ENCODE results near the gene ELAVL3. TPM values are rescaled to one million over a fixed set of nuclear protein-coding genes. Genes with fewer than 3 reads are reported as not detected.

The ELAVL3 gene
- total RNA-seq, 2 experiments from 2014 or later: 0.66 TPM; not detected in 1

- H3K36me3 Mint-ChIP-seq (ENCODE audit: low read depth): peaks cover 56% of the 10 kb centered on the region
- Histone ChIP-seq H3K9me3 (ENCODE audit: control insufficient read depth in 1 of 2, insufficient read depth in 1 of 2, low read length in 2 of 2) (no peaks in the 10 kb centered on the region), H3K27ac (ENCODE audit: low read depth in 1 of 2, low read length in 2 of 2) (no peak overlapping the region), H3K27me3 (ENCODE audit: control insufficient read depth in 1 of 2, insufficient read depth in 2 of 2, low read length in 2 of 2) (no peaks in the 10 kb centered on the region), H3K4me1 (ENCODE audit: insufficient read depth, low read length) (peaks cover 26% of the 10 kb centered on the region), H3K36me3 (ENCODE audit: insufficient read depth, low read length) (peaks cover 47% of the 10 kb centered on the region), H3K4me3 (ENCODE audit: low read length) (no peak overlapping the region)
- intact Hi-C loops (cut with DNase I, micrococcal nuclease): loop anchor here (5.0 to 10.0 kb wide), 3 partner anchors 44 to 147 kb away; partner anchors contain the start of gene ELAVL3 (in 2 of the 2)
- ChIA-PET POLR2A (no interaction called here), CTCF (interaction anchor here (3.7 kb wide), 1 partner anchor 57 kb away, joined by 38 read pairs; no protein-coding TSS in a partner anchor)
- H3K27ac Mint-ChIP-seq: no peak overlapping the region
- no peak for TF ChIP-seq CTCF (IDR thresholded peaks at IDR 0.05)
- H3K9me3 Mint-ChIP-seq: no peaks in the 10 kb centered on the region
- H3K4me3 Mint-ChIP-seq: peak overlapping the region; percentile 80
- DNase-seq (no peak), ATAC-seq (ENCODE audit: poor library complexity) (no peak)
- no peaks in the 10 kb centered on the region for H3K27me3 Mint-ChIP-seq
- peaks cover 21% of the 10 kb centered on the region for H3K4me1 Mint-ChIP-seq (ENCODE audit: low read depth)
Measured at GRCh38 chr19:11437955-11438354, 42.9 kb downstream of the ELAVL3 start.

GRCh38 chr19:11435833-11436313 lies 45.0 kb downstream of the ELAVL3 start:
- Mint-ChIP-seq H3K36me3 (ENCODE audit: low read depth) (peaks cover 38% of the 10 kb centered on the region), H3K4me3 (peak overlapping the region; percentile 96), H3K9me3 (no peaks in the 10 kb centered on the region), H3K27ac (peak overlapping the region; percentile 84), H3K27me3 (no peaks in the 10 kb centered on the region), H3K4me1 (ENCODE audit: low read depth) (peaks cover 21% of the 10 kb centered on the region)
- H3K4me3 ChIP-seq (ENCODE audit: low read length): peak overlapping the region; percentile 90
- H3K9me3 ChIP-seq (ENCODE audit: control insufficient read depth in 1 of 2, insufficient read depth in 1 of 2, low read length in 2 of 2): no peaks in the 10 kb centered on the region
- H3K27ac ChIP-seq (ENCODE audit: low read depth in 1 of 2, low read length in 2 of 2): peak overlapping the region; percentile 39 to 50
- POLR2A ChIA-PET: interaction anchor here (0.6 to 1.7 kb wide), 12 partner anchors 14 to 552 kb away, joined by 3 to 40 read pairs (median 4); partner anchors contain the start of genes CCDC159, ECSIT, ELOF1 and SWSAP1
- DNase-seq (peak in 1 of 14 experiments; percentile 49), ATAC-seq (ENCODE audit: poor library complexity) (no peak)
- no peak for TF ChIP-seq CTCF (IDR thresholded peaks at IDR 0.05)
- H3K27me3 ChIP-seq (ENCODE audit: control insufficient read depth in 1 of 2, insufficient read depth in 2 of 2, low read length in 2 of 2): no peaks in the 10 kb centered on the region
- CTCF ChIA-PET: interaction anchor here (0.7 to 3.7 kb wide), 12 partner anchors 9 to 142 kb away, joined by 3 to 38 read pairs (median 6); partner anchors contain the start of genes CCDC159, ELOF1, SWSAP1 and TMEM205
- peaks cover 27% of the 10 kb centered on the region for H3K36me3 ChIP-seq (ENCODE audit: insufficient read depth, low read length)
- intact Hi-C loops (cut with DNase I, micrococcal nuclease): loop anchor here (1.0 to 10.0 kb wide), 8 partner anchors 46 to 149 kb away; partner anchors contain the start of genes CCDC159 (in 2 of the 2), ELAVL3 (in 2 of the 2) and TMEM205 (in 2 of the 2)
- H3K4me1 ChIP-seq (ENCODE audit: insufficient read depth, low read length): peaks cover 26% of the 10 kb centered on the region

- peak; percentile 87 for TF ChIP-seq CTCF (IDR thresholded peaks at IDR 0.05)
- no peaks in the 10 kb centered on the region for H3K9me3 Mint-ChIP-seq
- peaks cover 32% of the 10 kb centered on the region for H3K36me3 Mint-ChIP-seq (ENCODE audit: low read depth)
- Histone ChIP-seq H3K36me3 (ENCODE audit: insufficient read depth, low read length) (peaks cover 21% of the 10 kb centered on the region), H3K9me3 (ENCODE audit: control insufficient read depth in 1 of 2, insufficient read depth in 1 of 2, low read length in 2 of 2) (no peaks in the 10 kb centered on the region), H3K4me3 (ENCODE audit: low read length) (peak within 1 kb of the TSS; percentile 90), H3K27me3 (ENCODE audit: control insufficient read depth in 1 of 2, insufficient read depth in 2 of 2, low read length in 2 of 2) (no peaks in the 10 kb centered on the region), H3K27ac (ENCODE audit: low read depth in 1 of 2, low read length in 2 of 2) (peak within 1 kb of the TSS; percentile 58 to 83), H3K4me1 (ENCODE audit: insufficient read depth, low read length) (peaks cover 26% of the 10 kb centered on the region)
- DNase-seq (peak; percentile 95 to 99 (median 97)), ATAC-seq (ENCODE audit: poor library complexity) (peak; percentile 94)
- ChIA-PET POLR2A (interaction anchor here (0.6 to 1.7 kb wide), 13 partner anchors 13 to 553 kb away, joined by 3 to 40 read pairs (median 3); partner anchors contain the start of genes CCDC159, ECSIT, ELOF1 and SWSAP1), CTCF (interaction anchor here (0.6 to 3.7 kb wide), 17 partner anchors 9 to 776 kb away, joined by 3 to 38 read pairs (median 4); partner anchors contain the start of genes CCDC159, ELOF1, SWSAP1 and TMEM205)
- peak within 1 kb of the TSS; percentile 84 for H3K27ac Mint-ChIP-seq
- H3K27me3 Mint-ChIP-seq: no peaks in the 10 kb centered on the region
- H3K4me1 Mint-ChIP-seq (ENCODE audit: low read depth): peaks cover 21% of the 10 kb centered on the region
- peak within 1 kb of the TSS; percentile 96 for H3K4me3 Mint-ChIP-seq
- intact Hi-C loops (cut with DNase I, micrococcal nuclease): loop anchor here (1.0 to 10.0 kb wide), 7 partner anchors 47 to 150 kb away; partner anchors contain the start of genes CCDC159 (in 2 of the 2), ELAVL3 (in 2 of the 2) and TMEM205 (in 2 of the 2)
Measured at GRCh38 chr19:11435057-11435832, 45.6 kb downstream of the ELAVL3 start, which contains the start of the genes ODAD3 and PRKCSH. ODAD3 (minus strand) TSS chr19:11435121; CDS start chr19:11435016, 105 bp downstream. PRKCSH (plus strand) TSS chr19:11435635; CDS start chr19:11436118, 483 bp downstream.
